HepG2 (cell line): ENCODE measurements around the gene FJX1. TPM values are rescaled to one million over a fixed set of nuclear protein-coding genes. Genes with fewer than 3 reads are reported as not detected.

Experiments used
- ATAC-seq: fragments of 200-7000 bp; cut with Tn5 transposase; 3 replicates; pipeline ENCODE4 v1.9.1; 2020; ENCODE audit warnings: mild to moderate bottlenecking, moderate library complexity
- BruUV-seq: library from RNA; stranded (reverse); fragments of 400-500 nt; replicated peaks from 2 replicates; lab custom pipeline; 2021; lab: Mats Ljungman, UMichigan
- CTCF ChIA-PET: fragments of 300-600 bp; formaldehyde crosslinking; extraction: SDS; loops from one replicate; lab custom pipeline; 2021; ENCODE audit warnings: low total read pairs, inconsistent platforms, low intra/inter-chr PET ratio; lab: Yijun Ruan, JAX
- POLR2A ChIA-PET: fragments of 350-600 bp; sonication (Branson Sonifier 250); formaldehyde crosslinking; loops from one replicate; lab custom pipeline; 2020; ENCODE audit warnings: antibody characterized with exemption, inconsistent platforms; lab: Yijun Ruan, JAX
- DNase-seq: peaks from one replicate; pipeline ENCODE4 v3.0.0-alpha.2; 2015; ENCODE audit warnings: low spot score
- FAIRE-seq: peaks from 3 replicates; lab custom pipeline; 2011; peaks lifted over from hg19 to GRCh38; lab: Jason Lieb, UNC
- H2AFZ ChIP-seq: one replicate; pipeline ENCODE4 v1.6.1; 2011; ENCODE audit warnings: low read length, inconsistent platforms
- H3K27ac ChIP-seq: fragments of 300-600 bp; 3 replicates; pipeline ENCODE4 v1.8.0; 2011; ENCODE audit warnings: mixed run types, mild to moderate bottlenecking, mixed read lengths, low read length, inconsistent platforms; ENCODE audit not compliant: insufficient read depth; ENCODE audit errors: extremely low read length
- H3K27me3 ChIP-seq, 2 experiments: fragments of 200-600 bp in 1 of 2; 2 replicates in 1 of 2; 3 replicates in 1 of 2; pipeline versions ENCODE4 v1.6.0 to v1.8.0; 2011; ENCODE audit warnings: low read length in 2 of 2, mild to moderate bottlenecking in 2 of 2, moderate library complexity in 2 of 2, inconsistent platforms in 1 of 2; ENCODE audit not compliant: insufficient read depth in 2 of 2, control insufficient read depth in 1 of 2
- H3K36me3 ChIP-seq, 2 experiments: fragments of 200-600 bp in 1 of 2; replicated peaks in 1 of 2; 2 replicates in 1 of 2; 3 replicates in 1 of 2; pipeline versions ENCODE4 v1.5.1 to v1.8.0; 2011; ENCODE audit warnings: low read length in 2 of 2, inconsistent platforms in 1 of 2; ENCODE audit not compliant: insufficient read depth in 2 of 2, control insufficient read depth in 1 of 2
- H3K4me1 ChIP-seq: 2 replicates; pipeline ENCODE4 v1.5.1; 2012; ENCODE audit warnings: low read length, inconsistent platforms; ENCODE audit not compliant: insufficient read depth
- H3K4me2 ChIP-seq: 2 replicates; pipeline ENCODE4 v1.6.0; 2011; ENCODE audit warnings: low read depth, low read length, inconsistent platforms
- H3K4me3 ChIP-seq, 3 experiments: fragments of 200-600 bp in 1 of 3; sonication (generic), shearing (Covaris generic) in 1 of 3; replicated peaks in 1 of 3; 2 replicates each; pipeline ENCODE4 v1.5.1; 2011 to 2016; ENCODE audit warnings: low read length in 3 of 3, inconsistent platforms in 2 of 3, low read depth in 2 of 3, mild to moderate bottlenecking in 2 of 3, control low read depth in 1 of 3, mixed read lengths in 1 of 3; ENCODE audit not compliant: insufficient read depth in 1 of 3
- H3K79me2 ChIP-seq: one replicate; pipeline ENCODE4 v1.6.1; 2011; ENCODE audit warnings: low read length, inconsistent platforms; ENCODE audit not compliant: insufficient read depth
- H3K9ac ChIP-seq: 2 replicates; pipeline ENCODE4 v1.6.0; 2011; ENCODE audit warnings: mild to moderate bottlenecking, low read depth, low read length, inconsistent platforms; ENCODE audit not compliant: insufficient read depth
- H3K9me3 ChIP-seq: 2 replicates; pipeline ENCODE4 v1.5.1; 2012; ENCODE audit warnings: mild to moderate bottlenecking, low read length
- H4K20me1 ChIP-seq: 2 replicates; pipeline ENCODE4 v1.6.0; 2011; ENCODE audit warnings: inconsistent platforms, mild to moderate bottlenecking, low read length, moderate library complexity; ENCODE audit not compliant: insufficient read depth
- BCLAF1 ChIP-seq: fragments of 450-650 bp; IDR thresholded peaks from 2 replicates; pipeline ENCODE4 v1.6.1; 2017; ENCODE audit warnings: mild to moderate bottlenecking
- CBFB ChIP-seq: sonication (generic); formaldehyde crosslinking; IDR thresholded peaks from 2 replicates; pipeline ENCODE4 v1.4.0; 2020; ENCODE audit warnings: missing genetic modification reagents
- GLI4 ChIP-seq: sonication (generic); formaldehyde crosslinking; IDR thresholded peaks from 2 replicates; pipeline ENCODE4 v1.5.1; 2020; ENCODE audit warnings: missing genetic modification reagents, mild to moderate bottlenecking, moderate library complexity, borderline replicate concordance
- KLF11 ChIP-seq: IDR thresholded peaks from 2 replicates; pipeline ENCODE4 v1.6.1; 2016; ENCODE audit warnings: missing compliant biosample characterization
- NR2F1 ChIP-seq, 2 experiments: fragments of 450-650 bp in 1 of 2; formaldehyde crosslinking in 1 of 2; IDR thresholded peaks; 2 replicates each; pipeline versions ENCODE4 v1.5.0 to v1.6.1; 2016 to 2020; ENCODE audit warnings: mild to moderate bottlenecking in 1 of 2, missing compliant biosample characterization in 1 of 2, missing genetic modification reagents in 1 of 2, moderate library complexity in 1 of 2
- SALL2 ChIP-seq: sonication (generic); formaldehyde crosslinking; IDR thresholded peaks from 2 replicates; pipeline ENCODE4 v1.8.1; 2023; ENCODE audit warnings: mild to moderate bottlenecking, missing genetic modification reagents, inconsistent platforms
- SAP130 ChIP-seq: IDR thresholded peaks from 2 replicates; pipeline ENCODE4 v1.6.1; 2016; ENCODE audit warnings: low read depth
- YY1 ChIP-seq: IDR thresholded peaks from 2 replicates; pipeline ENCODE4 v1.6.1; 2011; ENCODE audit warnings: low read length, low read depth, moderate library complexity, mild to moderate bottlenecking; ENCODE audit not compliant: insufficient read depth, insufficient replicate concordance
- ZBTB7A ChIP-seq: sonication (generic); formaldehyde crosslinking; IDR thresholded peaks from 2 replicates; pipeline ENCODE4 v1.8.0; 2022; ENCODE audit warnings: mild to moderate bottlenecking, missing genetic modification reagents
- WGBS: methylation state at CpG from one replicate; pipeline ENCODE4 v1.1.6; 2017; ENCODE audit warnings: low lambda C conversion rate; 5-methylcytosine and 5-hydroxymethylcytosine counted together
- in situ Hi-C: cut with HindIII; loops from 2 replicates; pipeline ENCODE4 v1.10.0; 2017; ENCODE audit warnings: low pct_unique_long_range_greater_than_20kb; ENCODE audit not compliant: extremely low pct_ligation_motif_present
- intact Hi-C: fragments of 100-400 bp; cut with micrococcal nuclease; formaldehyde crosslinking; loops from one replicate; pipeline ENCODE4 v1.10.0; 2022; ENCODE audit not compliant: unreplicated experiment
- polyA plus RNA-seq, 8 experiments: library from polyadenylated mRNA; depleted of rRNA in 3 of 8; stranded (reverse) in 7 of 8; unstranded in 1 of 8; fragments of >200 nt; fragmentation: Illumina TruSeq in 4 of 8; extraction: Trizol in 4 of 8; gene quantifications; 2 replicates each; pipeline versions ENCODE4 v1.2.1 to v1.2.3, GENCODE V29; 2011 to 2016; ENCODE audit warnings: low read depth in 4 of 8, missing spikeins in 1 of 8, mixed read lengths in 1 of 8; ENCODE audit not compliant: insufficient read depth in 1 of 8
- total RNA-seq, 5 experiments: library from RNA; depleted of rRNA; stranded (reverse); fragments of >200 nt; fragmentation: Illumina TruSeq; extraction: Trizol; gene quantifications; 2 replicates each; pipeline ENCODE4 v1.2.3, GENCODE V29; 2016; ENCODE audit warnings: low read depth in 1 of 5

The FJX1 gene
- total and polyA plus RNA-seq, 2 of the 13 experiments (the other 11 are each of a cell fraction or from before 2014, with no cell fraction given) = 0.40 to 0.82 TPM

GRCh38 chr11:35609656-35610055 is 8.6 kb upstream of the FJX1 start:
- no TSS peak for BruUV-seq
- Histone ChIP-seq H3K4me1 (no peaks in the 10 kb centered on the region), H4K20me1 (no peaks in the 10 kb centered on the region), H3K4me2 (no peak overlapping the region), H3K9me3 (no peaks in the 10 kb centered on the region), H3K4me3 (no peak overlapping the region), H3K79me2 (no peaks in the 10 kb centered on the region), H3K9ac (no peak overlapping the region), H3K27ac (no peak overlapping the region), H3K27me3 (peaks cover 2 to 44% of the 10 kb centered on the region in 2 experiments; a peak in 4 of 5 replicates), H3K36me3 (no peaks in the 10 kb centered on the region), H2AFZ (no peak overlapping the region)
- FAIRE-seq = no peak
- ChIA-PET POLR2A (no interaction called here), CTCF (no interaction called here)
- no peak for DNase-seq
- intact Hi-C loops = loop anchor here (10.0 kb wide), 1 partner anchor 105 kb away; no protein-coding TSS in a partner anchor
- in situ Hi-C loops = loop anchor here (25.0 kb wide), 1 partner anchor 878 kb away; no protein-coding TSS in a partner anchor
- no peak for ATAC-seq
- TF ChIP-seq GLI4 (no peak), BCLAF1 (no peak), ZBTB7A (CRISPR knock-in tag) (no peak), SAP130 (CRISPR knock-in tag) (no peak), KLF11 (CRISPR knock-in tag) (no peak), SALL2 (CRISPR knock-in tag) (no peak), NR2F1 (CRISPR knock-in tag; IDR thresholded peaks at IDR 0.05) (no peak), CBFB (CRISPR knock-in tag) (no peak), YY1 (no peak)
- 11% methylated on average over 6 of the region's 6 CpGs for WGBS
